Cortex of kidney (tissue), 1 donor: ENCODE data around the gene MCRS1.
"Not testable (repeated sequence)": the region's sequence is repeated elsewhere in the genome, so short reads cannot be mapped to it uniquely, and the experiment has no call there.

ENCODE experiments used
- DNase-seq: peaks from one replicate; lab custom pipeline; 2025; lab: John Stamatoyannopoulos, UW

The MCRS1 gene

GRCh38 chr12:49541140-49541861 is 26.6 kb downstream of the MCRS1 start:
- no peak for DNase-seq

- DNase-seq: no peak
These were observed 27.5 kb downstream of the MCRS1 start for GRCh38 chr12:49540229-49541139.

GRCh38 chr12:49539406-49540228 is 28.3 kb downstream of the MCRS1 start:
- DNase-seq: no peak

- no peak for DNase-seq
These were observed 29.2 kb downstream of the MCRS1 start, which contains the start of gene KCNH3 for GRCh38 chr12:49538510-49539403. TSS of gene KCNH3 (plus strand) at chr12:49539030. CDS start at chr12:49539417, 387 bp downstream.

GRCh38 chr12:49537752-49538509 is 30.0 kb downstream of the MCRS1 start:
- no peak for DNase-seq

GRCh38 chr12:49537231-49537751 is 30.7 kb downstream of the MCRS1 start:
- no peak for DNase-seq

GRCh38 chr12:49536526-49537071 is 31.3 kb downstream of the MCRS1 start:
- DNase-seq: no peak

GRCh38 chr12:49535921-49536525 is 31.9 kb downstream of the MCRS1 start:
- DNase-seq: no peak

GRCh38 chr12:49534731-49535278 is 33.1 kb downstream of the MCRS1 start:
- DNase-seq: no peak

GRCh38 chr12:49534122-49534521 is 33.8 kb downstream of the MCRS1 start:
- DNase-seq: not testable (repeated sequence)

GRCh38 chr12:49533331-49533730 is 34.6 kb downstream of the MCRS1 start:
- no peak for DNase-seq

GRCh38 chr12:49531745-49532144 is 36.2 kb downstream of the MCRS1 start:
- no peak for DNase-seq

GRCh38 chr12:49529414-49529813 is 38.5 kb downstream of the MCRS1 start:
- no peak for DNase-seq

GRCh38 chr12:49527361-49528130 is 40.4 kb downstream of the MCRS1 start:
- no peak for DNase-seq

- no peak for DNase-seq
These were observed 42.0 kb downstream of the MCRS1 start for GRCh38 chr12:49525942-49526341.

GRCh38 chr12:49524660-49525324 is 43.1 kb downstream of the MCRS1 start:
- no peak for DNase-seq

GRCh38 chr12:49521389-49521788 is 46.6 kb downstream of the MCRS1 start:
- no peak for DNase-seq

- DNase-seq: no peak
These were observed 48.4 kb downstream of the MCRS1 start for GRCh38 chr12:49519574-49519936.
